Mesothelial cell of epicardium (in vitro differentiated cells): ENCODE results near the gene HDAC8. TPM values are rescaled to one million over a fixed set of nuclear protein-coding genes. Genes with fewer than 3 reads are reported as not detected.
"Not testable (repeated sequence)": the region's sequence is repeated elsewhere in the genome, so short reads cannot be mapped to it uniquely, and the experiment has no call there.

ENCODE experiments used
- DNase-seq, 2 experiments: peaks; one replicate each; pipeline ENCODE4 v3.0.0; 2021; ENCODE audit warnings: low spot score in 2 of 2; ENCODE audit not compliant: unreplicated experiment in 2 of 2
- H3K27ac Mint-ChIP-seq: 2 replicates; pipeline ENCODE4 v1.8.0; 2021; ENCODE audit warnings: mixed read lengths
- H3K27me3 Mint-ChIP-seq: 2 replicates; pipeline ENCODE4 v1.8.0; 2021; ENCODE audit warnings: low read depth, mixed read lengths
- H3K36me3 Mint-ChIP-seq: 2 replicates; pipeline ENCODE4 v1.8.0; 2021; ENCODE audit warnings: mixed read lengths
- H3K4me1 Mint-ChIP-seq: 2 replicates; pipeline ENCODE4 v1.8.0; 2021; ENCODE audit warnings: mixed read lengths
- H3K4me3 Mint-ChIP-seq: 2 replicates; pipeline ENCODE4 v1.8.0; 2021; ENCODE audit warnings: mild to moderate bottlenecking, moderate library complexity, mixed read lengths
- H3K9me3 Mint-ChIP-seq: 2 replicates; pipeline ENCODE4 v1.8.0; 2021; ENCODE audit warnings: mixed read lengths
- CTCF ChIP-seq: fragments of 200-600 bp; sonication (generic); IDR thresholded peaks from one replicate; pipeline ENCODE4 v1.5.0; 2021; ENCODE audit warnings: antibody characterized with exemption; ENCODE audit not compliant: unreplicated experiment
- total RNA-seq: library from RNA; stranded (reverse); gene quantifications from 3 replicates; pipeline ENCODE4 v1.2.1, GENCODE V29; 2021

Gene HDAC8
- total RNA-seq, 1 donor from 2014 or later, result 50.0 TPM

GRCh38 chrX:72467135-72467534 lies 105.5 kb downstream of the HDAC8 start:
- H3K4me1 Mint-ChIP-seq, result no peaks in the 10 kb centered on the region
- no peaks in the 10 kb centered on the region for H3K27me3 Mint-ChIP-seq
- DNase-seq, result no peak
- TF ChIP-seq CTCF, result no peak
- H3K27ac Mint-ChIP-seq, result no peak overlapping the region
- peaks cover 26% of the 10 kb centered on the region for H3K36me3 Mint-ChIP-seq
- peaks cover 59% of the 10 kb centered on the region for H3K9me3 Mint-ChIP-seq
- no peak overlapping the region for H3K4me3 Mint-ChIP-seq

- H3K9me3 Mint-ChIP-seq, result peaks cover 65% of the 10 kb centered on the region
- peaks cover 26% of the 10 kb centered on the region for H3K36me3 Mint-ChIP-seq
- H3K4me1 Mint-ChIP-seq, result no peaks in the 10 kb centered on the region
- no peak for TF ChIP-seq CTCF
- no peaks in the 10 kb centered on the region for H3K27me3 Mint-ChIP-seq
- H3K4me3 Mint-ChIP-seq, result no peak overlapping the region
- no peak for DNase-seq
- no peak overlapping the region for H3K27ac Mint-ChIP-seq
These were observed 106.2 kb downstream of the HDAC8 start for GRCh38 chrX:72466493-72466892.

- no peak overlapping the region for H3K4me3 Mint-ChIP-seq
- no peak for DNase-seq
- H3K36me3 Mint-ChIP-seq, result peaks cover 23% of the 10 kb centered on the region
These were observed 106.8 kb downstream of the HDAC8 start for GRCh38 chrX:72465889-72466288.

GRCh38 chrX:72461766-72462165 lies 110.9 kb downstream of the HDAC8 start:
- no peak overlapping the region for H3K27ac Mint-ChIP-seq
- no peak for DNase-seq

More at GRCh38 chrX:72465889-72466288, 106.8 kb downstream of the HDAC8 start:
- no peak for TF ChIP-seq CTCF
- H3K27ac Mint-ChIP-seq, result no peak overlapping the region
- H3K4me1 Mint-ChIP-seq, result no peaks in the 10 kb centered on the region
- H3K27me3 Mint-ChIP-seq, result no peaks in the 10 kb centered on the region
- peaks cover 62% of the 10 kb centered on the region for H3K9me3 Mint-ChIP-seq

GRCh38 chrX:72461288-72461687 lies 111.4 kb downstream of the HDAC8 start:
- peaks cover 37% of the 10 kb centered on the region for H3K9me3 Mint-ChIP-seq
- no peak overlapping the region for H3K4me3 Mint-ChIP-seq
- no peak overlapping the region for H3K27ac Mint-ChIP-seq
- DNase-seq, result no peak
- peaks cover 8% of the 10 kb centered on the region for H3K36me3 Mint-ChIP-seq
- H3K27me3 Mint-ChIP-seq, result no peaks in the 10 kb centered on the region
- no peaks in the 10 kb centered on the region for H3K4me1 Mint-ChIP-seq
- no peak for TF ChIP-seq CTCF

More at GRCh38 chrX:72461766-72462165, 110.9 kb downstream of the HDAC8 start:
- Mint-ChIP-seq H3K27me3 (no peaks in the 10 kb centered on the region), H3K4me1 (no peaks in the 10 kb centered on the region), H3K4me3 (no peak overlapping the region), H3K9me3 (peaks cover 37% of the 10 kb centered on the region), H3K36me3 (peaks cover 6% of the 10 kb centered on the region)
- no peak for TF ChIP-seq CTCF

- no peaks in the 10 kb centered on the region for H3K4me1 Mint-ChIP-seq
- TF ChIP-seq CTCF, result no peak
- H3K4me3 Mint-ChIP-seq, result no peak overlapping the region
- H3K27ac Mint-ChIP-seq, result no peak overlapping the region
- no peaks in the 10 kb centered on the region for H3K27me3 Mint-ChIP-seq
- DNase-seq, result no peak
- peaks cover 37% of the 10 kb centered on the region for H3K9me3 Mint-ChIP-seq
- H3K36me3 Mint-ChIP-seq, result peaks cover 8% of the 10 kb centered on the region
These were observed 111.9 kb downstream of the HDAC8 start for GRCh38 chrX:72460715-72461114.

GRCh38 chrX:72449034-72449433 lies 123.6 kb downstream of the HDAC8 start:
- Mint-ChIP-seq H3K36me3 (peaks cover 49% of the 10 kb centered on the region), H3K9me3 (peaks cover 47% of the 10 kb centered on the region)
- DNase-seq, H3K4me1 Mint-ChIP-seq, H3K27ac Mint-ChIP-seq, H3K27me3 Mint-ChIP-seq, H3K4me3 Mint-ChIP-seq: not testable (repeated sequence)

- not testable (repeated sequence) for H3K27me3 Mint-ChIP-seq, DNase-seq, H3K4me3 Mint-ChIP-seq, H3K4me1 Mint-ChIP-seq, H3K27ac Mint-ChIP-seq
- H3K9me3 Mint-ChIP-seq, result peaks cover 35% of the 10 kb centered on the region
- peaks cover 42% of the 10 kb centered on the region for H3K36me3 Mint-ChIP-seq
These were observed 131.9 kb downstream of the HDAC8 start for GRCh38 chrX:72440764-72441163.
